Activated CD4-positive, alpha-beta T cell treated with anti-CD3 and anti-CD28 coated beads, Interleukin-2, amount 10 ng/mL, durations not matched to agents 24 days and 14 days (primary cell): ENCODE measurements around the gene FNDC3A. TPM values are rescaled to one million over a fixed set of nuclear protein-coding genes. Genes with fewer than 3 reads are reported as not detected.

ENCODE experiments used
- DNase-seq: peaks from one replicate; pipeline ENCODE4 v3.0.0; 2022
- H3K27ac Mint-ChIP-seq: one replicate; pipeline ENCODE4 v1.8.0; 2022; ENCODE audit warnings: mild to moderate bottlenecking, mixed read lengths
- H3K27me3 Mint-ChIP-seq: one replicate; pipeline ENCODE4 v1.8.0; 2022; ENCODE audit warnings: mixed read lengths
- H3K36me3 Mint-ChIP-seq: one replicate; pipeline ENCODE4 v1.8.0; 2022; ENCODE audit warnings: low read depth, mild to moderate bottlenecking, mixed read lengths
- H3K4me1 Mint-ChIP-seq: one replicate; pipeline ENCODE4 v1.8.0; 2021; ENCODE audit warnings: mixed read lengths
- H3K4me3 Mint-ChIP-seq: one replicate; pipeline ENCODE4 v1.8.0; 2022; ENCODE audit warnings: mild to moderate bottlenecking, moderate library complexity, mixed read lengths
- H3K9me3 Mint-ChIP-seq: one replicate; pipeline ENCODE4 v1.8.0; 2021; ENCODE audit warnings: mixed read lengths
- intact Hi-C: fragments of 100-400 bp; cut with micrococcal nuclease; formaldehyde crosslinking; loops from one replicate; pipeline ENCODE4 v1.15.1; 2023
- total RNA-seq: library from RNA; stranded (reverse); gene quantifications from 2 replicates; pipeline ENCODE4 v1.2.3, GENCODE V29; 2022

The FNDC3A gene
- total RNA-seq, 1 donor from 2014 or later: 23.5 TPM

- Mint-ChIP-seq H3K4me3 (peak within 1 kb of the TSS; percentile 73), H3K27ac (no peak within 1 kb of the TSS), H3K4me1 (peaks cover 3% of the 10 kb centered on the region), H3K9me3 (peaks cover 4% of the 10 kb centered on the region), H3K27me3 (peaks cover 70% of the 10 kb centered on the region), H3K36me3 (no peaks in the 10 kb centered on the region)
- intact Hi-C loops: loop anchor here (2.0 kb wide), 1 partner anchor 27 kb away; the partner anchor contains the start of gene CDADC1
- peak; percentile 79 for DNase-seq
Observed at GRCh38 chr13:49220036-49220855, 244.5 kb downstream of the FNDC3A start, which contains the start of gene MLNR. Gene MLNR, plus strand, starts transcription at chr13:49220338. Its CDS starts 0 bp downstream, at chr13:49220338.

- DNase-seq: peak; percentile 65
- Mint-ChIP-seq H3K36me3 (no peaks in the 10 kb centered on the region), H3K27me3 (peaks cover 76% of the 10 kb centered on the region), H3K9me3 (peaks cover 4% of the 10 kb centered on the region), H3K4me3 (peak overlapping the region; percentile 73), H3K27ac (no peak overlapping the region), H3K4me1 (peaks cover 5% of the 10 kb centered on the region)
- intact Hi-C loops: loop anchor here (2.0 kb wide), 1 partner anchor 26 kb away; the partner anchor contains the start of gene CDADC1
Observed at GRCh38 chr13:49220856-49221589, 245.3 kb downstream of the FNDC3A start.

DNA sequence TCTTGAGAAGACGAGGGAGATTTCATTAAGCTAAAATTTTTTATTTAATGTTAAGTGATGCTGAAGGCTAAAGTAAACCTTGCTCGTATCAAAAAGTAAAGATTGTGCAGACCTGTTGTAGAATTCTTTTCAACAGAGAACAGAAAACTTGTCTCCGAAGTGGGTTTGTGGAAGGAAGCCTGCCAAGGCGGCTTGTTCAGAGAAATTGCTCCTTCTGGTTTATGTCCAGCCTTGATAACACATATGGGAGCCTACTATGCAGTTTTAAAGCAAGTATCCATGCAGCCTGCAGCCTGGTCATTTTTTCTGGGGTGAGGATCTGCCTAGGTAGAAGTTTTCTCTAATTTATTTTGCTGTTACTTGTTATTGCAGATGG lies 245.9 kb downstream of the FNDC3A start:
- no peak for DNase-seq
- H3K27me3 Mint-ChIP-seq: peaks cover 80% of the 10 kb centered on the region
- H3K9me3 Mint-ChIP-seq: peaks cover 4% of the 10 kb centered on the region
- H3K4me3 Mint-ChIP-seq: peak overlapping the region; percentile 73
- H3K4me1 Mint-ChIP-seq: peaks cover 5% of the 10 kb centered on the region
- intact Hi-C loops: loop anchor here (2.0 kb wide), 1 partner anchor 25 kb away; the partner anchor contains the start of gene CDADC1
- H3K36me3 Mint-ChIP-seq: no peaks in the 10 kb centered on the region
- no peak overlapping the region for H3K27ac Mint-ChIP-seq

DNA sequence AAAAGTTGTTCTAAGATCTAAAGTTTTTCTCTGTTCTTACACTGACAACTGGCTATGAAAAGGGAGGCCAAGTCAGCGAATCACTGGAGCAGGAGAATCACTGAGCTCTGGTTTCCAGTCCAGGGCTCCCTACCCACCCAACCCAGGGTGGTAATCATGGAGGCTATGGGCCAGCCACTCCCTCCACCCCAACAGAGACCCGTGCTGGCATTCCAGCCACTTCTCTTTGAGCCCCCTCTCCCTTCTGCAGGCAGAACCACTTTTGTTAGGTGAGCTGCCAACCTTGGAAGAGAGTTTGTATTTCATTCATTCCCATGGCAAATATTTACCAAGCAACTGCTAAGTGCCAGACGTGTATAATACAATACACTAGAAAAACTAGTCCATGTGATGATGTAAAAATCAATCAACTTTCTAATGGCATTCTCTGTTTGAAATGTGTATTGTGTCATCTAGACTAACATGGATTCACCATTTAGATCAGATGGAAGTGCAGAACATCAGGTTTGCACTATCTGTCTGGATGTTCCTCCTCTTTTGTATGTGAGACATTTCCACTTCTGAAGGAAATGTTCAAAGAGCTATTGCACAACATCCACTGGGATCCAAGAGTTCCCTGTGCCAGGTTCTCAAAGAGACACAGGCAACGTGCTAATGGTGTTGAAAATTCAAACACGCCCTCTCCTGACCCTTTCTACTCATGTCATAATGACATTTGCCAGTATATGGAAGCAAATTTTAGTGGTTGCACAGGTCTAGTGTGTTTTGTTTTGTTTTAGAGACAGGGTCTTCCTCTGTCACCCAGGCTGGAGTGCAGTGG lies 249.7 kb downstream of the FNDC3A start:
- no peaks in the 10 kb centered on the region for H3K9me3 Mint-ChIP-seq
- no peak overlapping the region for H3K4me3 Mint-ChIP-seq
- H3K36me3 Mint-ChIP-seq: no peaks in the 10 kb centered on the region
- peaks cover 3% of the 10 kb centered on the region for H3K4me1 Mint-ChIP-seq
- DNase-seq: no peak
- H3K27me3 Mint-ChIP-seq: peaks cover 53% of the 10 kb centered on the region
- intact Hi-C loops: no loop called here
- H3K27ac Mint-ChIP-seq: no peak overlapping the region

GRCh38 chr13:49226613-49227012 lies 250.9 kb downstream of the FNDC3A start:
- Mint-ChIP-seq H3K9me3 (no peaks in the 10 kb centered on the region), H3K36me3 (no peaks in the 10 kb centered on the region), H3K4me1 (peaks cover 1% of the 10 kb centered on the region), H3K27me3 (peaks cover 46% of the 10 kb centered on the region), H3K27ac (no peak overlapping the region), H3K4me3 (no peak overlapping the region)
- intact Hi-C loops: no loop called here
- DNase-seq: no peak

- Mint-ChIP-seq H3K36me3 (no peaks in the 10 kb centered on the region), H3K4me3 (no peak overlapping the region), H3K27me3 (peaks cover 23% of the 10 kb centered on the region), H3K9me3 (no peaks in the 10 kb centered on the region), H3K4me1 (no peaks in the 10 kb centered on the region), H3K27ac (no peak overlapping the region)
- no peak for DNase-seq
- intact Hi-C loops: no loop called here
Observed at GRCh38 chr13:49234741-49235140, 259.0 kb downstream of the FNDC3A start.

DNA sequence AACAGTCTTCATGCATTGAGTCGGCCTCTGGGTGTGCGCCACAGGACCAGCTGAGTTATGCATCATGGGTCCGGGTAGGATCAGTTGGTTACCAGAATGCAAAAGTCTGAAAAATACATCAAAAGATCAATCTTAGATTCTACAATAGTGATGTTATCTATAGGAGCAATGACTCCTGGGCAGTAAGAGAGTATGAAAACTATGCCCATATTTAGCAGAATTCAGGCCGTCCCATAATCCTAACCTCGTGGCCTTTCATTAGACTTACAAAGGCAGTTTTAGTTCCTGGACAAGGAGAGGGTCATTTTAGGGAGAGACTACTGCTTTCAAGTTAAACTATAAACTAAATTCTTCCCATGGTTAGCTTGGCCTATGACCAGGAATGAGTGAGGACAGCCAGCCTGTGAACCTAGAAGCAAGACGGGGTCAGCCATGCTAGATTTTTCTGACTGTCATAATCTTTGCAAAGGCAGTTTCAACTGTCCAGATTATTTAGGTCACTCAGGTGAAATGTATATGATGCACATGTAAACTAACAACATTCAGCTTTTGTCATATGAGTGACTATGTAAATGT lies 260.2 kb downstream of the FNDC3A start:
- no peaks in the 10 kb centered on the region for H3K36me3 Mint-ChIP-seq

GRCh38 chr13:49238621-49239020 lies 262.9 kb downstream of the FNDC3A start:
- Mint-ChIP-seq H3K36me3 (no peaks in the 10 kb centered on the region), H3K27me3 (peaks cover 25% of the 10 kb centered on the region), H3K4me1 (peaks cover 4% of the 10 kb centered on the region), H3K27ac (no peak overlapping the region), H3K4me3 (no peak overlapping the region), H3K9me3 (no peaks in the 10 kb centered on the region)
- intact Hi-C loops: no loop called here
- no peak for DNase-seq

More for the DNA sequence above, 260.2 kb downstream of the FNDC3A start:
- Mint-ChIP-seq H3K4me1 (peaks cover 4% of the 10 kb centered on the region), H3K9me3 (no peaks in the 10 kb centered on the region), H3K27ac (no peak overlapping the region), H3K4me3 (no peak overlapping the region), H3K27me3 (peaks cover 23% of the 10 kb centered on the region)
- intact Hi-C loops: no loop called here
- no peak for DNase-seq

- DNase-seq: peak; percentile 84
- Mint-ChIP-seq H3K4me1 (peaks cover 4% of the 10 kb centered on the region), H3K27ac (no peak overlapping the region), H3K36me3 (no peaks in the 10 kb centered on the region), H3K4me3 (no peak overlapping the region), H3K9me3 (no peaks in the 10 kb centered on the region), H3K27me3 (peaks cover 28% of the 10 kb centered on the region)
- intact Hi-C loops: loop anchor here (1.0 to 10.0 kb wide), 2 partner anchors 41 to 265 kb away; partner anchors contain the start of gene FNDC3A
Observed at GRCh38 chr13:49240017-49240416, 264.3 kb downstream of the FNDC3A start.

GRCh38 chr13:49241296-49241695 lies 265.6 kb downstream of the FNDC3A start:
- intact Hi-C loops: loop anchor here (10.0 kb wide), 1 partner anchor 266 kb away; the partner anchor contains the start of gene FNDC3A
- DNase-seq: no peak
- no peak overlapping the region for H3K4me3 Mint-ChIP-seq

DNA sequence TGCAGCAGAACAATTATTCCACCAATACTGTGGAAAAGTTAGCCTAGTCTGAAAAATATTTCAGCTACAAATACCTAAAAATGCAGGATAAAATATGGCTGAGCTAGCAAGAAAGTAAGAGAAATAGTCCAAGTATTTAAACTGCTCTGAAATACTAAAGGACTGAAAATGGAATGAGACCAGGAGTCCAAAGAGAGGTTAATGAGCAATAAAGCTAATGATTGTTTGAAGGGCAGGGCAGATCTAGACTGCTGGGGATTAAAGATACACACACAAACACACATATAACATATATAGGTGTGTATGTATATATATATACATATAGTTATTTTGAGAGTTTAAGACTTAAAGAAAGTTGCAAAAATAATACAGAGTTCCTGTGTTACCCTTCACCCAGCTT lies 269.4 kb downstream of the FNDC3A start:
- Mint-ChIP-seq H3K36me3 (peaks cover 4% of the 10 kb centered on the region), H3K4me1 (peaks cover 20% of the 10 kb centered on the region), H3K27ac (no peak overlapping the region), H3K27me3 (peaks cover 18% of the 10 kb centered on the region), H3K4me3 (no peak overlapping the region), H3K9me3 (no peaks in the 10 kb centered on the region)
- no peak for DNase-seq
- intact Hi-C loops: loop anchor here (5.0 to 10.0 kb wide), 3 partner anchors 197 to 362 kb away; partner anchors contain the start of genes CAB39L, FNDC3A and SETDB2

More at GRCh38 chr13:49241296-49241695, 265.6 kb downstream of the FNDC3A start:
- Mint-ChIP-seq H3K27me3 (peaks cover 28% of the 10 kb centered on the region), H3K9me3 (no peaks in the 10 kb centered on the region), H3K36me3 (no peaks in the 10 kb centered on the region), H3K27ac (no peak overlapping the region), H3K4me1 (peaks cover 4% of the 10 kb centered on the region)

GRCh38 chr13:49246850-49247642 lies 271.3 kb downstream of the FNDC3A start:
- Mint-ChIP-seq H3K4me3 (peak overlapping the region; percentile 91), H3K4me1 (peaks cover 20% of the 10 kb centered on the region), H3K27ac (peak overlapping the region; percentile 96), H3K27me3 (peaks cover 18% of the 10 kb centered on the region), H3K36me3 (peaks cover 9% of the 10 kb centered on the region), H3K9me3 (no peaks in the 10 kb centered on the region)
- DNase-seq: no peak
- intact Hi-C loops: loop anchor here (1.0 to 10.0 kb wide), 7 partner anchors 11 to 360 kb away; partner anchors contain the start of genes CAB39L, FNDC3A, MLNR and SETDB2
